GM19035 (cell line): Measurements from ENCODE around the gene BBOX1.
A peak's percentile ranks its signal among the peaks of the same experiment; 100 is the strongest.
"Not testable (repeated sequence)": the region's sequence is repeated elsewhere in the genome, so short reads cannot be mapped to it uniquely, and the experiment has no call there.

Experiments used
- ATAC-seq: cut with Tn5 transposase; IDR thresholded peaks from one replicate; pipeline ENCODE4 v1.9.1; 2021; ENCODE audit not compliant: unreplicated experiment

BBOX1 gene

GRCh38 chr11:27120211-27120610, 79.6 kb downstream of the BBOX1 start:
- no peak for ATAC-seq

DNA sequence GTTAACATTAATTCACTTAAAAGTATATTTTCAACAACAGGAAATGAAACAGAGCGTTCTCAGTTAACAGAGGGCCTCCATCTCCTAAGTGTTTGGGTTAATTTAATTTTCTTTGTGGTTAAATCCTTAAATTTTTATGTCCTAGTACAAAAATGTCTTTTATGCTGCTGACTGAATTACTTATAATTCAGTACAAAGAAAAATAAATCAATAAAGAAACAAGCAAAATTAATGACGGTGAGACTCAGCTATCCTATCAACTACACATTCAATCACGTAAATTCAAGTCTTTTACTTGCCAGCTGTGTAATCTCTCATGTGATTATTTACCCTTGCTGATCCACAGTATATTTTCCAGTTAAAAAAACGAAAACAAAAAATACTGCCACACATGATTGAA, 81.4 kb downstream of the BBOX1 start:
- no peak for ATAC-seq

DNA sequence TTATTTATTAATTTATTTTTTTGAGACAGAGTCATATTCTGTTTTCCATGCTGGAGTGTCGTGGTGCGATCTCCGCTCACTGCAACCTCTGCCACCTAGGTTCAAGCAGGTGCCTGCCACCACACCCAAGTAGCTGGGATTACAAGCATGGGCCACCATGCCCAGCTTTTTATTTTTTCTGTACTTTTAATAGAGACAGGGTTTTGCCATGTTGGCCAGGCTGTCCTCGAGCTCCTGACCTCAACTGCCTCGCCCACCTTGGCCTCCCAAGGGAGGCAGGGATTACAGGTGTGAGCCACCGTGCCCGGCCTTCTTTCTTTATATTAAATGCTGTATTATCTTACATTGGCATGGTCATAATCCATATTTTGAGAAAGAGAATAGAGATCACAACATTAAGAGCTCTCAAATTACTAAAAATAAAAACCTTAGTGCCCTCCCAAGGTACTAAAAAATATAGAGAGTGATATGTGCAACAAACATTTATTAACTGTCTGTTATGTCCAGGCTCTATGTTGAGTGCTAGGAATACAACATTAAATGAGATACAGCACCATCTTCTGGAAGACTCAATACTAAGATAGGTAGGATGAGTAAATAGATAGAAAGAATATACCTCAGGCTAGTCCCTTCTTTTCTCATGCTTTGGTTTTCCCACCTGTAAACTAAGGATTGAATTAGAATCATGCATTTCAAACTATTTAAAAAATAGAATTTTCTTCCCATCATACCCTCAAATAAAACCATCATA, 84.1 kb downstream of the BBOX1 start:
- no peak for ATAC-seq

DNA sequence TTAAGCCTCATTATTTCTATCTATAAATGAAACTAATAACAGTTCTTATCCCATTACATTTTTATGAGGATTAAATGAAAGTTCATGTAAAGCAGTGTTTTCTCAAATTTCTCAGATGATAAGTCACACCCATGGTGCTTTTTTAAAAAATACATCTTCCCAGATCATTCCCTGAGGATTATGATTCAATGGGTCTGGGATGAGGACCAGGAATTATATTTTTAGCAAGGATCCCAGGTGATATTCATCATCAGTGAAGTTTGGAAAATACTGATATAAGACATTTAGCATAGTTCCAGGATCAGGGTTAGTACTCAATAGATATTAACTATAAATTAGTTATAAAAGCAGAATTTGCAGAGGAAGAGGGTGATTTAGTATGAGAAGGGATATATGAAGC, 89.1 kb downstream of the BBOX1 start:
- no peak for ATAC-seq

- ATAC-seq, result no peak
Measured at GRCh38 chr11:27130806-27131205, 90.2 kb downstream of the BBOX1 start.

GRCh38 chr11:27135924-27136329, 95.3 kb downstream of the BBOX1 start:
- ATAC-seq, result not testable (repeated sequence)

DNA sequence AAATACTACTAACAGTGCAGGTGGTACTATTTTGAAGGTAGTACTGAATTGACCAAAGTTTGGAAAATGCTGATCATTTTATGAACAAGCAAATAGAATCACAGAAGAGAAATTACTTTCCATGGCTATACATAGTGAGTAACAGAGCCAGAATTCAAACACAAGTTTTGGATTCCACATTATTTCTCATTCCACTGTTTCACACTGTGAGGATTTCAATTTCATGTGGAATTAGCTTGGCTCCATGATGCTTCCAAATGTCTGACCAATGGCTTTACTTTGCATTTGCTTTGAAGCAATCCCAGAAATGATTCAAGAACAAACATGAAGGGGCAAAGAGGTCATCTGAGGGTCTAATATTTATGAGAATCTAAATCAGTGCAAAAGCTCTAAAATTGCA, 98.1 kb downstream of the BBOX1 start:
- ATAC-seq, result no peak

- no peak for ATAC-seq
Measured at GRCh38 chr11:27139742-27140367, 99.2 kb downstream of the BBOX1 start.

- ATAC-seq, result no peak
Measured at GRCh38 chr11:27141576-27141975, 101.0 kb downstream of the BBOX1 start.

DNA sequence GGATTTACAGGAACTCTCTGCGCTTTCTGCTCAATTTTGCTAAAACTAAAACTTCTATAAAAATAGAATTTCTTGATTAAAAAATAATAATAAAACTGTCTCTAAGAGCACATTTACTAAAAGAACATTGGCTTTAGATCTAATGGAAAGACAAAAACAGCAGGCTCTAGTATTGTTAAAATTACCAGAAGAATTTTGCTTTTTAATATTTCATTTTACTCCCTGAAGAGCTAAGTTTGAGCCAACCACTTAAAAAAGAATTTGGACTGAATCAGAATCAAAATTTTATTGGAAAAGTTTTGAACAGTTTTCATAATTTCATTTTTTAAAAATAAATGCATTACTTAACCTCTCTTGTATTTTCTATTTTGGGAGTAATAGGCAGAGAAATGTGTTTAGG, 107.3 kb downstream of the BBOX1 start:
- no peak for ATAC-seq

GRCh38 chr11:27148506-27148905, 107.9 kb downstream of the BBOX1 start:
- no peak for ATAC-seq

GRCh38 chr11:27150098-27150497, 109.5 kb downstream of the BBOX1 start:
- no peak for ATAC-seq

DNA sequence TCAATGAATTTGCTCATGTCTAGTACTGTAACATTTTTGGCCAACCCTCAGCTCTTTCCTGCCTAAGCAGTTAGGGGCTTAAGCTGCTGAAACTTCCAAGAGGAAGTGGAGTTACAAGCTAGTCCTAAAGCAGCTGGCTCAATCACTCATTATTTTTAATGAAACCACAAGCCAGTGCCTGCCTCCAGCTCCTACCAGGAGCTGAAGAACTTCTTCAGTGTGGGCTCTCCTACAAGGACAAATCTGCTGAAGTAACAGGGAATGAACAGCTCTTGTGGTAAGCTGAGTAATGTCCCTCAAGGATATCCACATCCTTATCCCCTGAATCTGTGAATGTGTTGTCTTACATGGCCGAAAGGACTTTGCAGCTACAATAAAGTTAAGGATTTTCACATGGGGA, 112.5 kb downstream of the BBOX1 start:
- no peak for ATAC-seq

GRCh38 chr11:27158456-27159334, 118.1 kb downstream of the BBOX1 start:
- peak; percentile 86 for ATAC-seq

DNA sequence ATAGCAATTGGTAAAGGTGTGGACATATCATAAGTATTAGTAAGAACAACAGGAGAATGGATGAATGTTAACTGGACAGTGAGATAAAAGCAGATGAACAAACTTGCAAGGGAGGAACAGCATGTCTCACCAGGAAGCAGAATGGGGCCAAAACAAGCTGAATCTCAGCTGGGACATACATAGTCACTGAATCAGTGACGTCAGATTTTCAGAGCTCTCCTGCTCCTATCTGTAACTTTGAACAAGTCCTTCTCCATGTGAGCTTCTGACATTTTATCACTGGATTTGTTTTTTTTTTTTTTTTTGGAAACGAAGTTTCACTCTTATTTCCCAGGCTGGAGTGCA, 118.7 kb downstream of the BBOX1 start:
- no peak for ATAC-seq

DNA sequence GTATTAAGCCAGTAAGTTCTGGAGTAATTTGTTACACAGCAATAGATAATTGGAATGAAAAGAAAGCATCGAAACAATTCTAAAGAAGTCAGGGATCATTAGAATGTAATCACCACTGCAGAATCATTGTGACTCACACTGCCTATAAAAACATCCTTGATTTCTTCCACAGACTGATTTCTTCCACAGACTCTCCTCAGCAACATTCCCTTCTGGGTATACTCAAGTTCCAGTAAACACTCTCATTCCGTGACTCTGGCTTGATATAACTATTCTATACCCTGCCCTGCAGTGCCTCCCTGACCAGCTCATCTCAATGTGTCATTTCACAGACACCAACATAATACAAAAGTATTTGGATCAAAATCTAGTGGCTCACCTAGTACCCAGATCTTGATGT, 120.5 kb downstream of the BBOX1 start:
- ATAC-seq, result no peak

DNA sequence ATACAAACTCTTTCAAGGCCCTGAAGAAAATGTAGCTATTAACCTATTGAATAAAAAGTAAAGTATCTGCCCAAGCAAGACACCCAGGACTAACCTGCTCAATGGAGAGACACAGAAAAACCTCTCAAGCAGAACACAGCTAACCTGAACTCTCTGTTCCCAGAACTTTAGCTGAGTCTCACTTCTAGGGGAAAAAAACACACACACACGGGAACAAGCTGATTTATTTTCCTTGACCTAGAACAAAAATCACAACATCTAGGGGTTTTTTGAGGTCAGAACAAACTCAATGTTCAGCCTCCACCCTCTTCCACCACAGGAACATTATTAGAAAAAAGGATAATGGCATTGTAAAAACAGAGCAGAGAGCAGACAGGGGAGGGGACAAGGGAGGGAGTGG, 121.6 kb downstream of the BBOX1 start:
- no peak for ATAC-seq

GRCh38 chr11:27166130-27166529, 125.5 kb downstream of the BBOX1 start:
- no peak for ATAC-seq

- no peak for ATAC-seq
Measured at GRCh38 chr11:27171376-27171958, 130.9 kb downstream of the BBOX1 start.

DNA sequence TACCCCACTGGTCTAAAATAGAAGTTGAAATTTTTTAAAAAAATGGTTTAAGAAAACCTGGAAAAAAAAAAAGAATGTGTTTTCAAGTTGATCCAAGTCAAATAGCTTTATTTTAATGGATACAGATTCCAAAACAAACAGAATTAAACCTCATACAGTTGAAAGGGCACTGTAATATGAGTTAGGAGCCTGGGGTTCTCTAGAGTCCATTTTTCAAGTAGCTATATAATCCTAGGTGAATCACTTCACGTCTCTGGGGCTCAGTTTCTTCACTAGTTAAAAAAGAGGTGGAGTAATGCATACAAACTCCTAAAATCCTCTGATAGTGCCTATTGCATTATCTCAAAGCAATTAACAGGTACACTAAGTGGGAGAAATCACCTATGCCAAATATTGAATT, 132.9 kb downstream of the BBOX1 start:
- no peak for ATAC-seq

DNA sequence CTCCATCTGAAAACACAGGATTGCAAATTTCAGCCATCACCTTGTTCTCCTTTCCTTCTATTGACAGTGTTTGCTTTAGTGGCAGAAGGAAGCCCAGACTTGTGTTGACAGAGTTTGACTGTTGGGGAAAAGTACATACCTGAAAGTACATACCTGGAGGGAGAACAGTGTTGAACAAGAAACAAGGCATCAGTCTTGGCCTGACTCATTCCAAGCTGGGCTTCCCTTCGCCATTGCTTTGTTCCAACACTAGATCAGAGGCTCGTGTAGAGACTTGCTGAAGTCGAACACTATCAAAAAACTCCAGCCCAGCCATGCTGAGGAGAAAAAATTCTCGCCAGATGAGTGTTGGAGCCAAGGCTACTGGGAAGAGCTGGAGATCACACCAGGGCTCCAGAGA, 133.4 kb downstream of the BBOX1 start:
- ATAC-seq, result no peak
